ENCODE results near the gene CDH4.

Gene CDH4

GRCh38 chr20:61355585-61355984, 103.5 kb downstream of the CDH4 start:
- Histone ChIP-seq H3K27ac (ENCODE audit: low read depth, low read length, severe bottlenecking) (no peak overlapping the region), H3K4me3 (ENCODE audit: extremely low read depth, insufficient read depth, low read length, poor library complexity, severe bottlenecking) (no peak overlapping the region), H3K4me1 (ENCODE audit: control insufficient read depth, insufficient read depth, low read length, poor library complexity, severe bottlenecking) (peaks cover 7% of the 10 kb centered on the region), H3K36me3 (ENCODE audit: control insufficient read depth, insufficient read depth, low read length) (no peaks in the 10 kb centered on the region), H3K9me3 (ENCODE audit: control insufficient read depth, low read length) (no peaks in the 10 kb centered on the region)
- 100% methylated on average over 5 of the region's 5 CpGs for WGBS, 2 experiments (ENCODE audit: insufficient coverage in 2 of 2)

DNA sequence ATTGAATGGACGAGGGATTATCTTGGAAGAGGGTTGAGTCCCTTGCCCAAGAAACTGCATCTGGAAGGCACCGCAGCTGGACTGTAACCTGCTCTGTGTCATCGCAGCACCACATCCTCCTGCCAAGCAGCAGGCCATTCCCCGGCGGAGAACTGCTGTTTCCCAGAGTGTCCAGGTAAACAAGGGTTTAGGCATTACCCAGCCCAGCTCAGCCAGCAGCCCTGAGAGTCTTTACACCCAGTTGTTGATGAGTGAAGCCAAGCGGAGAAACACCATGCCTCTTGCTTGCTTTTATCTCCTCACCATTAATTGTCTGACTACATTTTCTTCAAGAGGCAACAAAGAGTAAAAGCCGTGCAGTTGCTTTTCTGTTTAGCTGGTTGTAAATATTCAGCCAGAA, 104.1 kb downstream of the CDH4 start:
- H3K4me3 ChIP-seq (ENCODE audit: extremely low read depth, insufficient read depth, low read length, poor library complexity, severe bottlenecking), result no peak overlapping the region
- no peaks in the 10 kb centered on the region for H3K36me3 ChIP-seq (ENCODE audit: control insufficient read depth, insufficient read depth, low read length)
- no peak overlapping the region for H3K27ac ChIP-seq (ENCODE audit: low read depth, low read length, severe bottlenecking)
- WGBS, 2 experiments (ENCODE audit: insufficient coverage in 2 of 2), result 88 to 98% methylated on average over 6 to 7 of the region's 7 CpGs
- H3K4me1 ChIP-seq (ENCODE audit: control insufficient read depth, insufficient read depth, low read length, poor library complexity, severe bottlenecking), result peaks cover 7% of the 10 kb centered on the region
- no peaks in the 10 kb centered on the region for H3K9me3 ChIP-seq (ENCODE audit: control insufficient read depth, low read length)

DNA sequence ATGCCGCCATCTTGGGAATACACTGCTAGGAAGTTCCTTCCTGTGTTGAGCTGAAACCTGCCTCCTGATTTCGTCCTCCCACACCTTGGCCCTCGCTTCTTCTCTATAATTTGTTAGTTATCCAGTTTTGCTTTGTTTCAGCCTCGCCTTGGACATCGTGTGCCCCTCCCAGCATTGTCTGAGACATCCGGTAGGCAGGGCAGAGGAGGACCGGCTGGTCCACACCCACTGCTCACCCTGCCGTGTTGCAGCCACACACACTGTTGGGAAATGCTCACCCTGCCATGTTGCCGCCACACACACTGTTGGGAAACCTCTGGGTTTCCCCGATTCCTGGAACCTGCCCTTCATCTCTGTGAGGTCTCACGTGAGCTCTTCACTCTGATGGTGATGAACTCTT, 105.1 kb downstream of the CDH4 start:
- WGBS, 2 experiments (ENCODE audit: insufficient coverage in 2 of 2), result 88 to 94% methylated on average over 10 to 11 of the region's 11 CpGs
- H3K9me3 ChIP-seq (ENCODE audit: control insufficient read depth, low read length), result no peaks in the 10 kb centered on the region
- H3K4me1 ChIP-seq (ENCODE audit: control insufficient read depth, insufficient read depth, low read length, poor library complexity, severe bottlenecking), result peaks cover 4% of the 10 kb centered on the region
- no peak overlapping the region for H3K27ac ChIP-seq (ENCODE audit: low read depth, low read length, severe bottlenecking)
- H3K36me3 ChIP-seq (ENCODE audit: control insufficient read depth, insufficient read depth, low read length), result no peaks in the 10 kb centered on the region
- no peak overlapping the region for H3K4me3 ChIP-seq (ENCODE audit: extremely low read depth, insufficient read depth, low read length, poor library complexity, severe bottlenecking)

- Histone ChIP-seq H3K36me3 (ENCODE audit: control insufficient read depth, insufficient read depth, low read length) (no peaks in the 10 kb centered on the region), H3K4me3 (ENCODE audit: extremely low read depth, insufficient read depth, low read length, poor library complexity, severe bottlenecking) (no peak overlapping the region), H3K27ac (ENCODE audit: low read depth, low read length, severe bottlenecking) (no peak overlapping the region), H3K9me3 (ENCODE audit: control insufficient read depth, low read length) (no peaks in the 10 kb centered on the region), H3K4me1 (ENCODE audit: control insufficient read depth, insufficient read depth, low read length, poor library complexity, severe bottlenecking) (no peaks in the 10 kb centered on the region)
- 89 to 91% methylated on average over 12 to 13 of the region's 17 CpGs for WGBS, 2 experiments (ENCODE audit: insufficient coverage in 2 of 2)
These were observed 107.2 kb downstream of the CDH4 start for GRCh38 chr20:61359254-61359653.

GRCh38 chr20:61360296-61360695, 108.2 kb downstream of the CDH4 start:
- Histone ChIP-seq H3K27ac (ENCODE audit: low read depth, low read length, severe bottlenecking) (no peak overlapping the region), H3K4me1 (ENCODE audit: control insufficient read depth, insufficient read depth, low read length, poor library complexity, severe bottlenecking) (no peaks in the 10 kb centered on the region), H3K4me3 (ENCODE audit: extremely low read depth, insufficient read depth, low read length, poor library complexity, severe bottlenecking) (no peak overlapping the region), H3K36me3 (ENCODE audit: control insufficient read depth, insufficient read depth, low read length) (no peaks in the 10 kb centered on the region), H3K9me3 (ENCODE audit: control insufficient read depth, low read length) (no peaks in the 10 kb centered on the region)
- WGBS, 2 experiments (ENCODE audit: insufficient coverage in 2 of 2), result 92 to 94% methylated on average over 7 to 8 of the region's 9 CpGs

- Histone ChIP-seq H3K4me3 (ENCODE audit: extremely low read depth, insufficient read depth, low read length, poor library complexity, severe bottlenecking) (no peak overlapping the region), H3K27ac (ENCODE audit: low read depth, low read length, severe bottlenecking) (no peak overlapping the region), H3K4me1 (ENCODE audit: control insufficient read depth, insufficient read depth, low read length, poor library complexity, severe bottlenecking) (no peaks in the 10 kb centered on the region), H3K9me3 (ENCODE audit: control insufficient read depth, low read length) (no peaks in the 10 kb centered on the region), H3K36me3 (ENCODE audit: control insufficient read depth, insufficient read depth, low read length) (no peaks in the 10 kb centered on the region)
- 92 to 95% methylated on average over 5 to 7 of the region's 8 CpGs for WGBS, 2 experiments (ENCODE audit: insufficient coverage in 2 of 2)
These were observed 108.9 kb downstream of the CDH4 start for GRCh38 chr20:61360940-61361339.

DNA sequence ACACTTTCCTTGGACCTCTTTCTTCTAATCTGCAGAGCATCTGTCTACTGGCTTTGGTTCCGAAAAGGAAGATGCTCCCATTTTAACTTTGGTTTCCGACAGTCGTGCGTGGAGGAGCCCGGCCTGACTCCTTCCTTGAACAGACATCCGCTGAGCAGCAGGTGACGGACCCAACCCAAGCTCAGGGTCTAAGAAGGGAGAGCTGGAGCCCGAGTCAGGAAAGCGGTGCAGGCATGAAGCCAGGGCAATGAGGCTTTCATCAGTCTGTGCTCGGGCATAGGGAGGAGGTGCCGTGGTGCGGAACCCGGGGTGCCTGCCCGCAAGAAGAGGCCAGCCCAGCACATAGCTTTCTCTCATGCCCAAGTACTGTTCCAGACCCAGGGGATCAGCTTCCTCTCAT, 109.4 kb downstream of the CDH4 start:
- WGBS, 2 experiments (ENCODE audit: insufficient coverage in 2 of 2), result 94 to 95% methylated on average over 13 to 14 of the region's 14 CpGs

GRCh38 chr20:61364147-61364546, 112.1 kb downstream of the CDH4 start:
- H3K9me3 ChIP-seq (ENCODE audit: control insufficient read depth, low read length), result no peaks in the 10 kb centered on the region
- no peaks in the 10 kb centered on the region for H3K4me1 ChIP-seq (ENCODE audit: control insufficient read depth, insufficient read depth, low read length, poor library complexity, severe bottlenecking)
- H3K4me3 ChIP-seq (ENCODE audit: extremely low read depth, insufficient read depth, low read length, poor library complexity, severe bottlenecking), result no peak overlapping the region
- H3K27ac ChIP-seq (ENCODE audit: low read depth, low read length, severe bottlenecking), result no peak overlapping the region
- H3K36me3 ChIP-seq (ENCODE audit: control insufficient read depth, insufficient read depth, low read length), result no peaks in the 10 kb centered on the region
- WGBS, 2 experiments (ENCODE audit: insufficient coverage in 2 of 2), result 90 to 92% methylated on average over 5 of the region's 5 CpGs

More for the DNA sequence above, 109.4 kb downstream of the CDH4 start:
- H3K9me3 ChIP-seq (ENCODE audit: control insufficient read depth, low read length), result no peaks in the 10 kb centered on the region
- H3K4me1 ChIP-seq (ENCODE audit: control insufficient read depth, insufficient read depth, low read length, poor library complexity, severe bottlenecking), result no peaks in the 10 kb centered on the region
- no peak overlapping the region for H3K4me3 ChIP-seq (ENCODE audit: extremely low read depth, insufficient read depth, low read length, poor library complexity, severe bottlenecking)
- H3K36me3 ChIP-seq (ENCODE audit: control insufficient read depth, insufficient read depth, low read length), result no peaks in the 10 kb centered on the region
- H3K27ac ChIP-seq (ENCODE audit: low read depth, low read length, severe bottlenecking), result no peak overlapping the region

- WGBS, 2 experiments (ENCODE audit: insufficient coverage in 2 of 2), result 78 to 87% methylated on average over 4 to 9 of the region's 11 CpGs
- H3K4me3 ChIP-seq (ENCODE audit: extremely low read depth, insufficient read depth, low read length, poor library complexity, severe bottlenecking), result no peak overlapping the region
- peaks cover 2% of the 10 kb centered on the region for H3K4me1 ChIP-seq (ENCODE audit: control insufficient read depth, insufficient read depth, low read length, poor library complexity, severe bottlenecking)
- H3K36me3 ChIP-seq (ENCODE audit: control insufficient read depth, insufficient read depth, low read length), result no peaks in the 10 kb centered on the region
- H3K9me3 ChIP-seq (ENCODE audit: control insufficient read depth, low read length), result no peaks in the 10 kb centered on the region
- no peak overlapping the region for H3K27ac ChIP-seq (ENCODE audit: low read depth, low read length, severe bottlenecking)
These were observed 114.9 kb downstream of the CDH4 start for GRCh38 chr20:61366914-61367313.

DNA sequence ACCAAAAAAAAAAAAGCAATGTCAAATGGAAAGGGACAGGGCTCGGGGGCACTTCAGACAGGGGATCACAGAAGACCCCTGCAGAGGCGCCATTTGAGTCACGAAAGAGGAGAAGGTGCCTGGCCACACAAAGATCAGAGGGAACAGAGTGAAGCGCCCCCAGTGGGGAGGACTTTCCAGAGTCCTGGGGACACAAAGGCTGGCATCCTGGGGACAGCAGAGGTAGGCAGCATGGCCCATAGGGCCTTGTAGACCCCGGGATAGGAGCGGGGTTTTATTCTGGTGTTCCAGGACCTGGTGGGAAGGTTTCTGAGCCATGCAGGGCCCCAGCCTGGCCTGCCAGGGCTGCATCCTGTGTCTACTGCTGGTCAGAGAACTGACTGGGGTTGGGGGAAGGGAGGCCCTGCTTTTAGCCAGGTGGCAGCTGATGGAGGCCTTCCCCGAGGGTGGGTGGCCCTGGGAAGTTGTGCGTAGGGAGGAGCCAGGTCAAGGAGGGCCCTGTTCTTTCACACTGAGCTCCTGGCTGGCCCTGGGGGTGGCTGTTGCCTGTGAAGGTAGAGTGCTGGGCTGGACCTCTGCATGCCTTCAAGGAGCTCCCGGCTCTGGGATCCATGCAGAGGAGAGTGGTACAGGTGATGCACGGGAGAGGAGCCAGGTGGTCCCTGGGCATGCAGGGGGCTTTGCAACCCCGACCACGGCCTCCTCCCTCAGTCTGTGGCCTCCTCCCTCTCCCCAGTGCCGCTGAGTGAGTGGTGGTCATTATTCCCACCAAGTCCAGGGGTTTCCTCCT, 117.9 kb downstream of the CDH4 start:
- Histone ChIP-seq H3K27ac (ENCODE audit: low read depth, low read length, severe bottlenecking) (no peak overlapping the region), H3K4me1 (ENCODE audit: control insufficient read depth, insufficient read depth, low read length, poor library complexity, severe bottlenecking) (peaks cover 5% of the 10 kb centered on the region), H3K4me3 (ENCODE audit: extremely low read depth, insufficient read depth, low read length, poor library complexity, severe bottlenecking) (no peak overlapping the region), H3K36me3 (ENCODE audit: control insufficient read depth, insufficient read depth, low read length) (no peaks in the 10 kb centered on the region), H3K9me3 (ENCODE audit: control insufficient read depth, low read length) (no peaks in the 10 kb centered on the region)
- WGBS, 2 experiments (ENCODE audit: insufficient coverage in 2 of 2), result 81 to 88% methylated on average over 9 to 11 of the region's 13 CpGs

DNA sequence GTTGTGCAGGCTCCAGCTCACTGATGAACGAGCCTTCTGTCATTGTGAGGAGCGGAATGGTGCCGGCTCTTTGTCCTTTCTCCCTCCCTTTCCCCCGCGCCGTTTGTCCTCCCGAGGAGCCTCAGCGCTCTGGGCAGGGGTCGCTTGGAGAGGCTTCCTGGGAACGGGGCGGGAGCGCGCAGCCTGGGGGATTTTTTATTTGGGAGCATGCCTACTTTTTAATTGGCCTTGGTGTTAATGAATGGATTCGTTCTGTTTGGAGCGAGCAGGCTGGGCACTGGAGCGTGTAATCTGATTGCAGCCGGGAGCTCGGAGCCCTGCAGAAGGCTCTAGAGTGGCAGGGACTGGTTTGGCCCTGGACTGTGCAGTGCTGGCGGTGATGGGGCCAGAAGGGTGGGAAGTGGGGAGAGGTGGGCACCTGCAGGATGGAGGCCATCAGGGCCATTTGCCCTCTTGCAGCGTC, 118.8 kb downstream of the CDH4 start:
- Histone ChIP-seq H3K4me3 (ENCODE audit: extremely low read depth, insufficient read depth, low read length, poor library complexity, severe bottlenecking) (no peak overlapping the region), H3K4me1 (ENCODE audit: control insufficient read depth, insufficient read depth, low read length, poor library complexity, severe bottlenecking) (peaks cover 5% of the 10 kb centered on the region), H3K27ac (ENCODE audit: low read depth, low read length, severe bottlenecking) (no peak overlapping the region), H3K9me3 (ENCODE audit: control insufficient read depth, low read length) (no peaks in the 10 kb centered on the region), H3K36me3 (ENCODE audit: control insufficient read depth, insufficient read depth, low read length) (no peaks in the 10 kb centered on the region)
- WGBS, 2 experiments (ENCODE audit: insufficient coverage in 2 of 2), result 93 to 95% methylated on average over 10 to 15 of the region's 20 CpGs

Measured in mesodermal cell (in vitro differentiated cells).